Measurements from ENCODE around the gene RSPH6A. TPM values are rescaled to one million over a fixed set of nuclear protein-coding genes. Genes with fewer than 3 reads are reported as not detected.

The RSPH6A gene
- total and polyA plus RNA-seq, 2 of the 13 experiments (the other 11 are each of a cell fraction or from before 2014, with no cell fraction given): 0.07 TPM; not detected in 1

DNA sequence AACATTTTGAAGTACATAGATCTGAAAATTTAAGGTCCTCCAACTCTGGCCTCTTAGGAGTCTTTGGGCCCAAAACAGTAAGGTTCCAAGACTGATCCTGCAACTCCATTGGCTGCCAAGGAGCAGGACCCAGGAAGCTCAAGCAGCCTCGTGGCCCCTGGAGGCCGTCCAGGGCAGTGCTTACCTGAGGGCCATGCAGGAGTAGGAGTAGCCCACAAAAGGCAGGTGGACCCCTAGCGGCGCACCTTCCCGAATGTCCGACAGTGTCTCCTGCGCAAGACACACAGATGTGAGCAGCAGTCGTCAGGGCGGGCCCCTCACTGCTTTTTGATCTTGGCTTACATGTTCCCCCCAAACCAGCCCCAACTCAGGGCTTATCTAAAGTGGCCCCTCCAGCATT lies 40.3 kb downstream of the RSPH6A start (continued):
- TF ChIP-seq, protein P1, sequence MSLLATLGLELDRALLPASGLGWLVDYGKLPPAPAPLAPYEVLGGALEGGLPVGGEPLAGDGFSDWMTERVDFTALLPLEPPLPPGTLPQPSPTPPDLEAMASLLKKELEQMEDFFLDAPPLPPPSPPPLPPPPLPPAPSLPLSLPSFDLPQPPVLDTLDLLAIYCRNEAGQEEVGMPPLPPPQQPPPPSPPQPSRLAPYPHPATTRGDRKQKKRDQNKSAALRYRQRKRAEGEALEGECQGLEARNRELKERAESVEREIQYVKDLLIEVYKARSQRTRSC (CRISPR knock-in tag; IDR thresholded peaks at IDR 0.05; ENCODE audit: low read depth): no peak
- TF ChIP-seq MBD4 (IDR thresholded peaks at IDR 0.05; ENCODE audit: borderline replicate concordance, low read length) (no peak), GTF2F1 (IDR thresholded peaks at IDR 0.05; ENCODE audit: low read length) (no peak), GPN1 (CRISPR knock-in tag; IDR thresholded peaks at IDR 0.05; ENCODE audit: borderline replicate concordance) (no peak), ZNF317 (CRISPR knock-in tag; IDR thresholded peaks at IDR 0.05) (no peak), ZFP36 (IDR thresholded peaks at IDR 0.05; ENCODE audit: borderline replicate concordance, low read depth, low read length, partially characterized antibody) (no peak), TSC22D2 (CRISPR knock-in tag; IDR thresholded peaks at IDR 0.05; ENCODE audit: borderline replicate concordance) (no peak), ZNF703 (CRISPR knock-in tag; IDR thresholded peaks at IDR 0.05; ENCODE audit: borderline replicate concordance) (no peak), POGZ (CRISPR knock-in tag; IDR thresholded peaks at IDR 0.05) (no peak)
- TF ChIP-seq, protein P2, sequence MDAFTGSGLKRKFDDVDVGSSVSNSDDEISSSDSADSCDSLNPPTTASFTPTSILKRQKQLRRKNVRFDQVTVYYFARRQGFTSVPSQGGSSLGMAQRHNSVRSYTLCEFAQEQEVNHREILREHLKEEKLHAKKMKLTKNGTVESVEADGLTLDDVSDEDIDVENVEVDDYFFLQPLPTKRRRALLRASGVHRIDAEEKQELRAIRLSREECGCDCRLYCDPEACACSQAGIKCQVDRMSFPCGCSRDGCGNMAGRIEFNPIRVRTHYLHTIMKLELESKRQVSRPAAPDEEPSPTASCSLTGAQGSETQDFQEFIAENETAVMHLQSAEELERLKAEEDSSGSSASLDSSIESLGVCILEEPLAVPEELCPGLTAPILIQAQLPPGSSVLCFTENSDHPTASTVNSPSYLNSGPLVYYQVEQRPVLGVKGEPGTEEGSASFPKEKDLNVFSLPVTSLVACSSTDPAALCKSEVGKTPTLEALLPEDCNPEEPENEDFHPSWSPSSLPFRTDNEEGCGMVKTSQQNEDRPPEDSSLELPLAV (CRISPR knock-in tag; conservative IDR thresholded peaks at IDR 0.05; ENCODE audit: low read depth): no peak
- TF ChIP-seq, protein P3, sequence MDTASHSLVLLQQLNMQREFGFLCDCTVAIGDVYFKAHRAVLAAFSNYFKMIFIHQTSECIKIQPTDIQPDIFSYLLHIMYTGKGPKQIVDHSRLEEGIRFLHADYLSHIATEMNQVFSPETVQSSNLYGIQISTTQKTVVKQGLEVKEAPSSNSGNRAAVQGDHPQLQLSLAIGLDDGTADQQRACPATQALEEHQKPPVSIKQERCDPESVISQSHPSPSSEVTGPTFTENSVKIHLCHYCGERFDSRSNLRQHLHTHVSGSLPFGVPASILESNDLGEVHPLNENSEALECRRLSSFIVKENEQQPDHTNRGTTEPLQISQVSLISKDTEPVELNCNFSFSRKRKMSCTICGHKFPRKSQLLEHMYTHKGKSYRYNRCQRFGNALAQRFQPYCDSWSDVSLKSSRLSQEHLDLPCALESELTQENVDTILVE (CRISPR knock-in tag; IDR thresholded peaks at IDR 0.05): no peak
- TF ChIP-seq, protein P4, sequence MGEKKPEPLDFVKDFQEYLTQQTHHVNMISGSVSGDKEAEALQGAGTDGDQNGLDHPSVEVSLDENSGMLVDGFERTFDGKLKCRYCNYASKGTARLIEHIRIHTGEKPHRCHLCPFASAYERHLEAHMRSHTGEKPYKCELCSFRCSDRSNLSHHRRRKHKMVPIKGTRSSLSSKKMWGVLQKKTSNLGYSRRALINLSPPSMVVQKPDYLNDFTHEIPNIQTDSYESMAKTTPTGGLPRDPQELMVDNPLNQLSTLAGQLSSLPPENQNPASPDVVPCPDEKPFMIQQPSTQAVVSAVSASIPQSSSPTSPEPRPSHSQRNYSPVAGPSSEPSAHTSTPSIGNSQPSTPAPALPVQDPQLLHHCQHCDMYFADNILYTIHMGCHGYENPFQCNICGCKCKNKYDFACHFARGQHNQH (CRISPR knock-in tag; IDR thresholded peaks at IDR 0.05): no peak

Measured in HepG2 (cell line).